A549 treated with CpdA at 1 μM for 4 hours (cell line): ENCODE measurements around the gene CCDC180. TPM values are rescaled to one million over a fixed set of nuclear protein-coding genes. Genes with fewer than 3 reads are reported as not detected.

Source experiments
- total RNA-seq: library from RNA; stranded (reverse); fragments of 200-300 nt; extraction: Qiagen RNA extraction; gene quantifications from 5 replicates; pipeline ENCODE4 v1.2.3, GENCODE V29; 2022; ENCODE audit warnings: low read depth

Gene CCDC180
- 0.15 to 0.94 TPM (median 0.86 TPM) in 5 replicates for total RNA-seq

GRCh38 chr9:97307500-97308163 is at the start of gene CCDC180:
CCDC180 (plus strand) TSS chr9:97307659; CDS start chr9:97308064, 405 bp downstream.

Other genes with a start within 250 kb of the CCDC180 start
- 11.1 to 13.9 TPM (median 12.1 TPM) in 5 replicates for gene TDRD7, start 104.4 kb downstream of the CCDC180 start, total RNA-seq
- 3.0 to 3.7 TPM (median 3.1 TPM) in 5 replicates for gene TMOD1, start 194.0 kb downstream of the CCDC180 start, total RNA-seq